ENCODE results near the gene ERCC8. TPM values are rescaled to one million over a fixed set of nuclear protein-coding genes. Genes with fewer than 3 reads are reported as not detected.
A peak's percentile ranks its signal among the peaks of the same experiment; 100 is the strongest.

The ERCC8 gene
- total and polyA plus RNA-seq, 2 of the 13 experiments (the other 11 are each of a cell fraction or from before 2014, with no cell fraction given): 24.4 to 35.2 TPM

- TF ChIP-seq KIAA2018 (CRISPR knock-in tag; IDR thresholded peaks at IDR 0.05; ENCODE audit: borderline replicate concordance): no peak
- no peak for TF ChIP-seq ZNF639 (CRISPR knock-in tag; conservative IDR thresholded peaks at IDR 0.05)
- TF ChIP-seq KDM2A (CRISPR knock-in tag; IDR thresholded peaks at IDR 0.05; ENCODE audit: borderline replicate concordance, low read depth): no peak
- TF ChIP-seq FOXO1 (CRISPR knock-in tag; IDR thresholded peaks at IDR 0.05): 0 out of 2 replicates have a peak, but pooled peaks have one; percentile 40
- TF ChIP-seq ADNP (CRISPR knock-in tag; IDR thresholded peaks at IDR 0.05): no peak
- TF ChIP-seq RXRA (CRISPR knock-in tag; IDR thresholded peaks at IDR 0.05): no peak
- no peak for TF ChIP-seq ZNF441 (CRISPR knock-in tag; IDR thresholded peaks at IDR 0.05; ENCODE audit: borderline replicate concordance)
- TF ChIP-seq MAX (IDR thresholded peaks at IDR 0.05): peak; percentile 72
- TF ChIP-seq SYNCRIP (IDR thresholded peaks at IDR 0.05; ENCODE audit: insufficient read depth, low read depth, low read length): no peak
- no peak for TF ChIP-seq ZNF740 (CRISPR knock-in tag; IDR thresholded peaks at IDR 0.05)
- TF ChIP-seq ZBTB8A (CRISPR knock-in tag; IDR thresholded peaks at IDR 0.05; ENCODE audit: borderline replicate concordance, low read depth): no peak
- TF ChIP-seq ZMAT5 (CRISPR knock-in tag; IDR thresholded peaks at IDR 0.05; ENCODE audit: borderline replicate concordance, low read depth): no peak
- no peak for TF ChIP-seq GPN1 (CRISPR knock-in tag; IDR thresholded peaks at IDR 0.05; ENCODE audit: borderline replicate concordance)
- TF ChIP-seq SP4 (CRISPR knock-in tag; IDR thresholded peaks at IDR 0.05): no peak
These were observed at the start of gene ERCC8, which contains the start of gene NDUFAF2 (continued) for GRCh38 chr5:60944904-60945812.
